H9 (cell line): ENCODE data around the gene DNASE1L2. TPM values are rescaled to one million over a fixed set of nuclear protein-coding genes. Genes with fewer than 3 reads are reported as not detected.

Source experiments
- DNase-seq: peaks from one replicate; pipeline ENCODE4 v3.0.0-alpha.2; 2017
- H2AFZ ChIP-seq: one replicate; pipeline ENCODE4 v1.6.1; 2013; ENCODE audit warnings: mild to moderate bottlenecking, low read length, control low read depth, moderate library complexity
- H2AK5ac ChIP-seq: 2 replicates; pipeline ENCODE4 v1.6.1; 2013; ENCODE audit warnings: low read length, control low read depth, mixed read lengths; ENCODE audit not compliant: insufficient read length
- H2BK120ac ChIP-seq: one replicate; pipeline ENCODE4 v1.6.1; 2013; ENCODE audit warnings: low read depth, mild to moderate bottlenecking, low read length, control low read depth, inconsistent platforms; ENCODE audit not compliant: poor library complexity, severe bottlenecking
- H2BK12ac ChIP-seq: 2 replicates; pipeline ENCODE4 v1.6.1; 2013; ENCODE audit warnings: low read length, control low read depth, mixed read lengths, low read depth; ENCODE audit not compliant: insufficient read length
- H2BK15ac ChIP-seq: 2 replicates; pipeline ENCODE4 v1.6.1; 2013; ENCODE audit warnings: low read depth, low read length, control low read depth
- H2BK20ac ChIP-seq: one replicate; pipeline ENCODE4 v1.6.1; 2013; ENCODE audit warnings: low read depth, mild to moderate bottlenecking, low read length, control low read depth, inconsistent platforms; ENCODE audit not compliant: poor library complexity, severe bottlenecking
- H2BK5ac ChIP-seq: 2 replicates; pipeline ENCODE4 v1.6.1; 2013; ENCODE audit warnings: low read length, control low read depth, mixed read lengths; ENCODE audit not compliant: insufficient read length
- H3K14ac ChIP-seq: 2 replicates; pipeline ENCODE4 v1.6.1; 2013; ENCODE audit warnings: low read length, control low read depth; ENCODE audit not compliant: insufficient read depth
- H3K18ac ChIP-seq: 2 replicates; pipeline ENCODE4 v1.6.1; 2013; ENCODE audit warnings: low read depth, mild to moderate bottlenecking, mixed read lengths, low read length, control low read depth; ENCODE audit not compliant: insufficient read length
- H3K23ac ChIP-seq: 2 replicates; pipeline ENCODE4 v1.6.1; 2013; ENCODE audit warnings: low read length, control low read depth, mixed read lengths, low read depth; ENCODE audit not compliant: insufficient read length
- H3K23me2 ChIP-seq: 2 replicates; pipeline ENCODE4 v1.6.1; 2013; ENCODE audit warnings: low read depth, mild to moderate bottlenecking, mixed read lengths, low read length, control low read depth; ENCODE audit not compliant: insufficient read length, poor library complexity, severe bottlenecking
- H3K27ac ChIP-seq: 2 replicates; pipeline ENCODE4 v1.5.1; 2013; ENCODE audit warnings: low read length, control low read depth, mixed read lengths, low read depth; ENCODE audit not compliant: insufficient read length
- H3K27me3 ChIP-seq: 2 replicates; pipeline ENCODE4 v1.6.1; 2013; ENCODE audit warnings: low read length, control low read depth, inconsistent platforms; ENCODE audit not compliant: insufficient read depth
- H3K4ac ChIP-seq: 2 replicates; pipeline ENCODE4 v1.6.1; 2013; ENCODE audit warnings: low read depth, mild to moderate bottlenecking, control low read depth, inconsistent platforms, low read length, moderate library complexity
- H3K4me1 ChIP-seq: 2 replicates; pipeline ENCODE4 v1.6.1; 2013; ENCODE audit warnings: low read length, control low read depth, inconsistent platforms; ENCODE audit not compliant: insufficient read depth
- H3K4me2 ChIP-seq: 2 replicates; pipeline ENCODE4 v1.6.1; 2013; ENCODE audit warnings: low read length, control low read depth, mixed read lengths; ENCODE audit not compliant: insufficient read length, insufficient read depth
- H3K56ac ChIP-seq: 2 replicates; pipeline ENCODE4 v1.6.1; 2013; ENCODE audit warnings: low read depth, mild to moderate bottlenecking, mixed read lengths, low read length, control low read depth; ENCODE audit not compliant: insufficient read length
- H3K79me1 ChIP-seq: 2 replicates; pipeline ENCODE4 v1.6.1; 2013; ENCODE audit warnings: low read depth, mild to moderate bottlenecking, moderate library complexity, low read length, control low read depth, inconsistent platforms; ENCODE audit not compliant: insufficient read depth, poor library complexity, severe bottlenecking
- H3K79me2 ChIP-seq: 2 replicates; pipeline ENCODE4 v1.6.1; 2013; ENCODE audit warnings: low read length, control low read depth, inconsistent platforms; ENCODE audit not compliant: insufficient read depth
- H3K9ac ChIP-seq: 2 replicates; pipeline ENCODE4 v1.6.1; 2013; ENCODE audit warnings: low read length, control low read depth, mixed read lengths; ENCODE audit not compliant: insufficient read length; ENCODE audit errors: extremely low read depth
- H3K9me3 ChIP-seq: one replicate; pipeline ENCODE4 v1.6.1; 2013; ENCODE audit warnings: low read depth, low read length, inconsistent platforms; ENCODE audit not compliant: control insufficient read depth
- H3T11ph ChIP-seq: one replicate; pipeline ENCODE4 v1.6.1; 2013; ENCODE audit warnings: mild to moderate bottlenecking, low read length, control low read depth, inconsistent platforms
- H4K20me1 ChIP-seq: one replicate; pipeline ENCODE4 v1.6.1; 2013; ENCODE audit not compliant: control insufficient read depth, insufficient read length, insufficient read depth
- H4K5ac ChIP-seq: 2 replicates; pipeline ENCODE4 v1.6.1; 2013; ENCODE audit warnings: low read depth, mild to moderate bottlenecking, mixed read lengths, low read length, control low read depth; ENCODE audit not compliant: insufficient read length
- H4K8ac ChIP-seq: replicated peaks from 2 replicates; pipeline ENCODE4 v1.6.1; 2013; ENCODE audit warnings: low read length, control low read depth, mixed read lengths, low read depth; ENCODE audit not compliant: insufficient read length
- H4K91ac ChIP-seq: 2 replicates; pipeline ENCODE4 v1.6.1; 2013; ENCODE audit warnings: low read depth, mild to moderate bottlenecking, moderate library complexity, mixed read lengths, low read length, control low read depth; ENCODE audit not compliant: insufficient read length
- H3K27ac Mint-ChIP-seq, 3 experiments: 2 replicates in 2 of 3; 3 replicates in 1 of 3; pipeline ENCODE4 v1.8.0; 2020 to 2021; ENCODE audit warnings: mixed read lengths in 3 of 3, mild to moderate bottlenecking in 1 of 3, moderate library complexity in 1 of 3
- H3K27me3 Mint-ChIP-seq: 2 replicates; pipeline ENCODE4 v1.8.0; 2021; ENCODE audit warnings: low read depth, mild to moderate bottlenecking, moderate library complexity, mixed read lengths
- H3K36me3 Mint-ChIP-seq, 3 experiments: 2 replicates in 2 of 3; 3 replicates in 1 of 3; pipeline ENCODE4 v1.8.0; 2020 to 2021; ENCODE audit warnings: low read depth in 3 of 3, mixed read lengths in 3 of 3; ENCODE audit not compliant: insufficient read depth in 1 of 3
- H3K4me1 Mint-ChIP-seq, 2 experiments: 2 replicates each; pipeline ENCODE4 v1.8.0; 2020; ENCODE audit warnings: mixed read lengths in 2 of 2
- H3K4me3 Mint-ChIP-seq, 2 experiments: 2 replicates in 1 of 2; 3 replicates in 1 of 2; pipeline ENCODE4 v1.8.0; 2020 to 2021; ENCODE audit warnings: mild to moderate bottlenecking in 2 of 2, mixed read lengths in 2 of 2, moderate library complexity in 1 of 2
- H3K9me3 Mint-ChIP-seq, 2 experiments: 2 replicates in 1 of 2; 3 replicates in 1 of 2; pipeline ENCODE4 v1.8.0; 2020; ENCODE audit warnings: mild to moderate bottlenecking in 2 of 2, mixed read lengths in 2 of 2, moderate library complexity in 1 of 2
- CTCF ChIP-seq: fragments of 200-600 bp; sonication (generic); conservative IDR thresholded peaks from 3 replicates; pipeline ENCODE4 v1.8.0; 2021; ENCODE audit warnings: antibody characterized with exemption, mild to moderate bottlenecking
- WGBS: extraction: QIAGEN DNeasy Blood & Tissue Kit; methylation state at CpG from one replicate; pipeline ENCODE4 v1.1.7; 2013; ENCODE audit warnings: missing lambda C conversion rate, low lambda C conversion rate, mixed read lengths; ENCODE audit not compliant: insufficient read length; ENCODE audit errors: extremely low coverage; 5-methylcytosine and 5-hydroxymethylcytosine counted together
- total RNA-seq: library from RNA; stranded (reverse); gene quantifications from 2 replicates; pipeline ENCODE4 v1.2.1, GENCODE V29; 2021

Gene DNASE1L2
- total RNA-seq, 1 experiment from 2014 or later = 2.5 TPM

GRCh38 chr16:2197765-2198164, 38.5 kb upstream of the DNASE1L2 start:
- Histone ChIP-seq H4K91ac (no peak overlapping the region), H2BK5ac (no peak overlapping the region), H3T11ph (no peak overlapping the region), H3K14ac (no peak overlapping the region), H2AK5ac (no peak overlapping the region), H2BK20ac (no peak overlapping the region), H3K23me2 (peaks cover 7% of the 10 kb centered on the region), H4K8ac (no peak overlapping the region), H3K79me1 (no peaks in the 10 kb centered on the region), H3K4me2 (no peak overlapping the region), H2BK120ac (no peak overlapping the region), H2BK15ac (no peak overlapping the region), H3K27ac (no peak overlapping the region), H3K56ac (no peak overlapping the region), H3K79me2 (no peaks in the 10 kb centered on the region), H3K27me3 (peaks cover 8% of the 10 kb centered on the region; the same call in 1 of the 2 replicates), H3K4ac (no peak overlapping the region), H3K4me1 (no peaks in the 10 kb centered on the region), H4K5ac (no peak overlapping the region), H2AFZ (no peak overlapping the region), H4K20me1 (no peaks in the 10 kb centered on the region), H3K18ac (no peak overlapping the region), H3K23ac (no peak overlapping the region), H3K9me3 (no peaks in the 10 kb centered on the region), H3K9ac (no peak overlapping the region), H2BK12ac (no peak overlapping the region)
- H3K27ac Mint-ChIP-seq = no peak overlapping the region
- peak overlapping the region; percentile 54 to 73 for H3K4me3 Mint-ChIP-seq
- no peak for TF ChIP-seq CTCF
- H3K9me3 Mint-ChIP-seq = no peaks in the 10 kb centered on the region
- DNase-seq = no peak
- no peaks in the 10 kb centered on the region for H3K36me3 Mint-ChIP-seq
- H3K4me1 Mint-ChIP-seq = peaks cover 4% of the 10 kb centered on the region in 2 experiments; a peak in 1 of 4 replicates
- no CpG with 5 or more reads among the region's 6 CpGs for WGBS
- H3K27me3 Mint-ChIP-seq = peaks cover 57% of the 10 kb centered on the region
